Epithelial cell of prostate (primary cell): ENCODE results near the gene IRS1.

Experiments
- DNase-seq: peaks from one replicate; pipeline ENCODE4 v3.0.0-alpha.2; 2011; ENCODE audit warnings: low read depth, low spot score
- H3K27ac ChIP-seq: fragments of 450-650 bp; 2 replicates; pipeline ENCODE4 v1.5.1; 2017; ENCODE audit warnings: mild to moderate bottlenecking

Gene IRS1

GRCh38 chr2:226703514-226703913 lies 96.1 kb downstream of the IRS1 start:
- no peak overlapping the region for H3K27ac ChIP-seq
- DNase-seq = no peak

- no peak overlapping the region for H3K27ac ChIP-seq
Measured at GRCh38 chr2:226702376-226702775, 97.2 kb downstream of the IRS1 start.

GRCh38 chr2:226701052-226701451 lies 98.6 kb downstream of the IRS1 start:
- no peak for DNase-seq
- no peak overlapping the region for H3K27ac ChIP-seq

More at GRCh38 chr2:226702376-226702775, 97.2 kb downstream of the IRS1 start:
- no peak for DNase-seq

GRCh38 chr2:226699321-226699720 lies 100.3 kb downstream of the IRS1 start:
- DNase-seq = no peak
- no peak overlapping the region for H3K27ac ChIP-seq

GRCh38 chr2:226698671-226699070 lies 100.9 kb downstream of the IRS1 start:
- DNase-seq = no peak
- no peak overlapping the region for H3K27ac ChIP-seq

- DNase-seq = no peak
- no peak overlapping the region for H3K27ac ChIP-seq
Measured at GRCh38 chr2:226694586-226695284, 104.9 kb downstream of the IRS1 start.

GRCh38 chr2:226694149-226694548 lies 105.5 kb downstream of the IRS1 start:
- DNase-seq = no peak
- no peak overlapping the region for H3K27ac ChIP-seq

- DNase-seq = no peak
- H3K27ac ChIP-seq = no peak overlapping the region
Measured at GRCh38 chr2:226693521-226693920, 106.1 kb downstream of the IRS1 start.

- DNase-seq = no peak
- no peak overlapping the region for H3K27ac ChIP-seq
Measured at GRCh38 chr2:226692521-226693126, 107.0 kb downstream of the IRS1 start.

GRCh38 chr2:226691255-226691654 lies 108.4 kb downstream of the IRS1 start:
- H3K27ac ChIP-seq = no peak overlapping the region
- DNase-seq = no peak

- no peak overlapping the region for H3K27ac ChIP-seq
- no peak for DNase-seq
Measured at GRCh38 chr2:226690461-226691024, 109.1 kb downstream of the IRS1 start.

GRCh38 chr2:226687641-226688253 lies 111.9 kb downstream of the IRS1 start:
- peak overlapping the region; percentile 6 for H3K27ac ChIP-seq
- DNase-seq = no peak

GRCh38 chr2:226684563-226684959 lies 115.1 kb downstream of the IRS1 start:
- no peak for DNase-seq
- H3K27ac ChIP-seq = no peak overlapping the region

GRCh38 chr2:226683944-226684562 lies 115.6 kb downstream of the IRS1 start:
- DNase-seq = no peak
- peak overlapping the region; percentile 67 for H3K27ac ChIP-seq

- H3K27ac ChIP-seq = peak overlapping the region; percentile 67
- peak; percentile 64 for DNase-seq
Measured at GRCh38 chr2:226683196-226683595, 116.4 kb downstream of the IRS1 start.
